Osteoblast (primary cell): ENCODE measurements around the gene VANGL1. TPM values are rescaled to one million over a fixed set of nuclear protein-coding genes. Genes with fewer than 3 reads are reported as not detected.

Experiments
- DNase-seq: peaks from one replicate; pipeline ENCODE4 v3.0.0; 2011; ENCODE audit warnings: low spot score, mixed read lengths; ENCODE audit not compliant: insufficient read length; ENCODE audit errors: missing footprints
- H2AFZ ChIP-seq: 2 replicates; pipeline ENCODE4 v1.6.0; 2011; ENCODE audit warnings: mild to moderate bottlenecking, low read length
- H3K27ac ChIP-seq: 2 replicates; pipeline ENCODE4 v1.5.1; 2011; ENCODE audit warnings: mild to moderate bottlenecking, low read depth, low read length, moderate library complexity
- H3K27me3 ChIP-seq: 2 replicates; pipeline ENCODE4 v1.6.0; 2012; ENCODE audit warnings: mild to moderate bottlenecking, control low read depth, inconsistent platforms, low read length, moderate library complexity; ENCODE audit not compliant: insufficient read depth
- H3K36me3 ChIP-seq: 2 replicates; pipeline ENCODE4 v1.5.1; 2011; ENCODE audit warnings: mild to moderate bottlenecking, low read length, control low read depth, moderate library complexity; ENCODE audit not compliant: insufficient read depth
- H3K4me1 ChIP-seq: 2 replicates; pipeline ENCODE4 v1.5.1; 2011; ENCODE audit warnings: mild to moderate bottlenecking, low read length, control low read depth, moderate library complexity; ENCODE audit not compliant: insufficient read depth
- H3K4me2 ChIP-seq: 2 replicates; pipeline ENCODE4 v1.6.0; 2011; ENCODE audit warnings: mild to moderate bottlenecking, low read length; ENCODE audit not compliant: insufficient read depth
- H3K4me3 ChIP-seq: fragments of 200-600 bp; sonication (generic); 3 replicates; pipeline ENCODE4 v1.5.1; 2012; ENCODE audit warnings: mild to moderate bottlenecking, low read length, inconsistent platforms; ENCODE audit not compliant: insufficient read depth
- H3K79me2 ChIP-seq: 2 replicates; pipeline ENCODE4 v1.6.0; 2012; ENCODE audit warnings: mild to moderate bottlenecking, low read length, control low read depth, inconsistent platforms; ENCODE audit not compliant: insufficient read depth
- H3K9me3 ChIP-seq: 2 replicates; pipeline ENCODE4 v1.5.1; 2011; ENCODE audit warnings: low read depth, low read length, control low read depth
- H4K20me1 ChIP-seq: 2 replicates; pipeline ENCODE4 v1.6.0; 2012; ENCODE audit warnings: mild to moderate bottlenecking, low read length, control low read depth; ENCODE audit not compliant: insufficient read depth
- total RNA-seq: library from RNA; depleted of rRNA; stranded (reverse); fragments of >200 nt; gene quantifications from 2 replicates; pipeline ENCODE4 v1.2.3, GENCODE V29; 2012
- TF ChIP-seq, protein P1 (sequence below): IDR thresholded peaks from 2 replicates; pipeline ENCODE4 v1.5.1; 2011; ENCODE audit warnings: mild to moderate bottlenecking, low read depth, low read length, moderate library complexity; ENCODE audit errors: extremely low read depth

The VANGL1 gene
- total RNA-seq, 1 donor, result 11.2 TPM

- H3K79me2 ChIP-seq, result peaks cover 48% of the 10 kb centered on the region
- no peak overlapping the region for H3K4me2 ChIP-seq
- no peak overlapping the region for H2AFZ ChIP-seq
- TF ChIP-seq, protein P1, sequence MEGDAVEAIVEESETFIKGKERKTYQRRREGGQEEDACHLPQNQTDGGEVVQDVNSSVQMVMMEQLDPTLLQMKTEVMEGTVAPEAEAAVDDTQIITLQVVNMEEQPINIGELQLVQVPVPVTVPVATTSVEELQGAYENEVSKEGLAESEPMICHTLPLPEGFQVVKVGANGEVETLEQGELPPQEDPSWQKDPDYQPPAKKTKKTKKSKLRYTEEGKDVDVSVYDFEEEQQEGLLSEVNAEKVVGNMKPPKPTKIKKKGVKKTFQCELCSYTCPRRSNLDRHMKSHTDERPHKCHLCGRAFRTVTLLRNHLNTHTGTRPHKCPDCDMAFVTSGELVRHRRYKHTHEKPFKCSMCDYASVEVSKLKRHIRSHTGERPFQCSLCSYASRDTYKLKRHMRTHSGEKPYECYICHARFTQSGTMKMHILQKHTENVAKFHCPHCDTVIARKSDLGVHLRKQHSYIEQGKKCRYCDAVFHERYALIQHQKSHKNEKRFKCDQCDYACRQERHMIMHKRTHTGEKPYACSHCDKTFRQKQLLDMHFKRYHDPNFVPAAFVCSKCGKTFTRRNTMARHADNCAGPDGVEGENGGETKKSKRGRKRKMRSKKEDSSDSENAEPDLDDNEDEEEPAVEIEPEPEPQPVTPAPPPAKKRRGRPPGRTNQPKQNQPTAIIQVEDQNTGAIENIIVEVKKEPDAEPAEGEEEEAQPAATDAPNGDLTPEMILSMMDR, result no peak
- no peaks in the 10 kb centered on the region for H3K9me3 ChIP-seq
- H4K20me1 ChIP-seq, result peaks cover 10% of the 10 kb centered on the region
- H3K27ac ChIP-seq, result no peak overlapping the region
- no peak for DNase-seq
- peaks cover 21% of the 10 kb centered on the region for H3K36me3 ChIP-seq
- no peaks in the 10 kb centered on the region for H3K4me1 ChIP-seq
- H3K27me3 ChIP-seq, result no peaks in the 10 kb centered on the region
- H3K4me3 ChIP-seq, result no peak overlapping the region
Observed at GRCh38 chr1:115655306-115655663, 13.5 kb downstream of the VANGL1 start.

- Histone ChIP-seq H3K4me1 (no peaks in the 10 kb centered on the region), H3K4me2 (no peak overlapping the region), H3K36me3 (peaks cover 21% of the 10 kb centered on the region), H4K20me1 (peaks cover 10% of the 10 kb centered on the region), H2AFZ (no peak overlapping the region), H3K27ac (no peak overlapping the region), H3K27me3 (no peaks in the 10 kb centered on the region), H3K9me3 (no peaks in the 10 kb centered on the region), H3K4me3 (no peak overlapping the region), H3K79me2 (peaks cover 49% of the 10 kb centered on the region)
- TF ChIP-seq, protein P1, result no peak
- DNase-seq, result peak; percentile 57
Observed at GRCh38 chr1:115655916-115656315, 14.1 kb downstream of the VANGL1 start.

GRCh38 chr1:115656461-115657077, 14.8 kb downstream of the VANGL1 start:
- DNase-seq, result peak; percentile 38
- Histone ChIP-seq H3K4me1 (no peaks in the 10 kb centered on the region), H3K9me3 (no peaks in the 10 kb centered on the region), H3K36me3 (peaks cover 21% of the 10 kb centered on the region), H3K79me2 (peaks cover 44% of the 10 kb centered on the region), H3K27ac (no peak overlapping the region), H3K4me3 (no peak overlapping the region), H4K20me1 (peaks cover 10% of the 10 kb centered on the region), H3K27me3 (no peaks in the 10 kb centered on the region), H3K4me2 (no peak overlapping the region), H2AFZ (no peak overlapping the region)
- TF ChIP-seq, protein P1, result no peak

DNA sequence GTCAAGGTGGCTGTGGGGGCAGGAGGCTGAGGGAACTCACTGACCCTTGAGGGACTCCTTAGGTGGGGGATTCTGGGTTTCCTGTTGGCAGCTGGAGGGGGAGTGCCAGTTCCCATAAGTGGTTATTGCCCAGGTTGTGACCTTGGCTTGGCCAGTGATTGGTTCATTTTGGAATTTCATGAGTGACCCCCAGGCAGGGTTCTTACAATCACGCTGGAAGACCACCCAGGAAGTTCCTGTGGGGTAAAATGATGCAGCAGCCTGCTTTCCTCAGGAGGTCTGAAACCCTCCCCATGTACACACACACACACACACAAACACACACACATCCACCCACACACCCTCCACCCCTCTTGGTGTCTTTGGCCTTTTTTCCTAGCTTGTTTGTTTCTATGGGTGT, 16.9 kb downstream of the VANGL1 start:
- Histone ChIP-seq H3K9me3 (no peaks in the 10 kb centered on the region), H4K20me1 (peaks cover 10% of the 10 kb centered on the region), H3K4me2 (no peak overlapping the region), H2AFZ (no peak overlapping the region), H3K79me2 (peaks cover 41% of the 10 kb centered on the region), H3K4me1 (no peaks in the 10 kb centered on the region), H3K27ac (no peak overlapping the region), H3K27me3 (no peaks in the 10 kb centered on the region), H3K4me3 (no peak overlapping the region), H3K36me3 (peaks cover 25% of the 10 kb centered on the region)
- DNase-seq, result no peak
- TF ChIP-seq, protein P1, result no peak
